Retinal pigment epithelial cell (primary cell): ENCODE results near the gene RENBP.

Experiments used
- DNase-seq: peaks from one replicate; pipeline ENCODE4 v3.0.0-alpha.2; 2010; ENCODE audit warnings: low read depth
- H3K4me3 ChIP-seq: 2 replicates; pipeline ENCODE4 v1.5.1; 2011; ENCODE audit warnings: mild to moderate bottlenecking, low read length, control low read depth, moderate library complexity
- TF ChIP-seq, protein P1 (sequence below): conservative IDR thresholded peaks from 2 replicates; pipeline ENCODE4 v1.5.1; 2011; ENCODE audit warnings: low read depth, low read length, control low read depth, inconsistent platforms

The RENBP gene

GRCh38 chrX:153966841-153967535 is 22.5 kb upstream of the RENBP start:
- no peak overlapping the region for H3K4me3 ChIP-seq
- DNase-seq, result no peak
- TF ChIP-seq, protein P1, sequence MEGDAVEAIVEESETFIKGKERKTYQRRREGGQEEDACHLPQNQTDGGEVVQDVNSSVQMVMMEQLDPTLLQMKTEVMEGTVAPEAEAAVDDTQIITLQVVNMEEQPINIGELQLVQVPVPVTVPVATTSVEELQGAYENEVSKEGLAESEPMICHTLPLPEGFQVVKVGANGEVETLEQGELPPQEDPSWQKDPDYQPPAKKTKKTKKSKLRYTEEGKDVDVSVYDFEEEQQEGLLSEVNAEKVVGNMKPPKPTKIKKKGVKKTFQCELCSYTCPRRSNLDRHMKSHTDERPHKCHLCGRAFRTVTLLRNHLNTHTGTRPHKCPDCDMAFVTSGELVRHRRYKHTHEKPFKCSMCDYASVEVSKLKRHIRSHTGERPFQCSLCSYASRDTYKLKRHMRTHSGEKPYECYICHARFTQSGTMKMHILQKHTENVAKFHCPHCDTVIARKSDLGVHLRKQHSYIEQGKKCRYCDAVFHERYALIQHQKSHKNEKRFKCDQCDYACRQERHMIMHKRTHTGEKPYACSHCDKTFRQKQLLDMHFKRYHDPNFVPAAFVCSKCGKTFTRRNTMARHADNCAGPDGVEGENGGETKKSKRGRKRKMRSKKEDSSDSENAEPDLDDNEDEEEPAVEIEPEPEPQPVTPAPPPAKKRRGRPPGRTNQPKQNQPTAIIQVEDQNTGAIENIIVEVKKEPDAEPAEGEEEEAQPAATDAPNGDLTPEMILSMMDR, result no peak

- no peak for DNase-seq
- TF ChIP-seq, protein P1, result no peak
These were observed 21.8 kb upstream of the RENBP start for GRCh38 chrX:153966283-153966688.

DNA sequence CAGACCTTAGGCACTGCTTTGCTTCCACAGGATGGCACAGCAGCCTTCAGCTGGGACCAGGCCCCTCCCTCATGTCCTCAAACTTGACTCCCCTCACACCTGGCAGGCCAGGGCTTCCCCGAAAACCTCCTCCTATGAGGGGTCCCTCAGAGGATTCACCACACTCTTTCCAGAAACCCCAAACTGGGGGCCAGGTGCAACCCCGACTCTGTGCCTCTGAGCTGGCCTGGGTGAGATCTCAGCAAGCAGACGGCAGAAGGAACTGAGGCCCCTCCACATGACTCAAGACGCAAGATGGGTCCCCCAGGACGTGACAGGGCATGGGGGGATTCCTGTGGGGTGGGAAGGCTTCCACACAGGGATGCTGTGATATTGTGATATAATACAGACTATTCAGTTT is 21.0 kb upstream of the RENBP start:
- no peak for DNase-seq
- TF ChIP-seq, protein P1, result no peak
- H3K4me3 ChIP-seq, result no peak overlapping the region

More at GRCh38 chrX:153966283-153966688, 21.8 kb upstream of the RENBP start:
- H3K4me3 ChIP-seq, result no peak overlapping the region

DNA sequence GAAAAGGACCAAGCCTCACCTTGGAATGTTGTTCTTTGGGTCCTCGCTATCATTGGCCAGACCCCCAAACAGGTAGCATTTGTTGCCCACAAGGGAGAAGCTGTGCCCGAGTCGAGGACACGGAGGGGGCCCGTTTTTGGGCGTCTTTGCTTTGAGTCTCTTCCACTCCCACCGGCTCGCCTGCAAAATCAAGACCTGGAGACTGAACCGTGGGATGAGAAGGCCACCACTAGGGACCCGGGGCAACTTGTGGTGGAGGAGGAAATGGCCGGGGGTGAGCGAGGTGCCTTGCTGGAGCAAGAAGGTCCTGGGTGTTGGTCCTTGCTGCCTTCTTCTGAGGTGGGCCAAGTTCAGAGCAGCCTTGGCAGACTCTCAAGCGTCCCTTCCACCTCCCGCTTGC is 19.7 kb upstream of the RENBP start:
- H3K4me3 ChIP-seq, result no peak overlapping the region
- TF ChIP-seq, protein P1, result no peak
- no peak for DNase-seq

GRCh38 chrX:153963546-153963945 is 19.1 kb upstream of the RENBP start:
- H3K4me3 ChIP-seq, result no peak overlapping the region

GRCh38 chrX:153961292-153961691 is 16.8 kb upstream of the RENBP start:
- TF ChIP-seq, protein P1, result no peak
- DNase-seq, result no peak
- no peak overlapping the region for H3K4me3 ChIP-seq

More at GRCh38 chrX:153963546-153963945, 19.1 kb upstream of the RENBP start:
- no peak for DNase-seq
- TF ChIP-seq, protein P1, result no peak

DNA sequence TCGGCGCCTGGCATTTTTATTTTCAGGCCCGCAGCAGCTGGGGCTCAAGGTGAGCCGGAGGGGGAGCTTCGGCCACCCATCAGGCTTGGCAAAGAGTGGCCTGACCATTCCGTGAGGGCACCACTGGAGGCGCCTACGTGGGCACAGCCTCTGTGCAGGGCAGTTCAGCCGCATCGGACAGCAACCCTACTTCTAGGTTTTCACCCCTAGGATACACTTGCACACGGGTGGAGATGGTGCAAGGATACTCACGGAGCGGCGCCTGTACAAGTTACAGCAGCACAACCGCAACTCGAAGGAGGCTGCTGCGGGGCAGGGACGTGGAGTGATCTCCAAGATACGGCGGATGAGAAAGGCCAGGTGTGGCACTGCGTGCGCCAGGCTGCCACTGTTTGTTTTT is 16.3 kb upstream of the RENBP start:
- no peak overlapping the region for H3K4me3 ChIP-seq
- DNase-seq, result no peak
- TF ChIP-seq, protein P1, result no peak
